ENCODE results near the gene ING5.
"Not testable (repeated sequence)": the region's sequence is repeated elsewhere in the genome, so short reads cannot be mapped to it uniquely, and the experiment has no call there.

- not testable (repeated sequence) for TF ChIP-seq CTCF, EP300, POLR2AphosphoS5, POLR2A (IDR thresholded peaks at IDR 0.05)
Observed at GRCh38 chr2:241759893-241760292, 58.1 kb downstream of the ING5 start.
